Stimulated activated effector memory CD8-positive, alpha-beta T cell treated with anti-CD3 and anti-CD28 coated beads, Interleukin-12 subunit alpha, Interleukin-12 subunit beta, amount 100 ng/mL, for 72 hours (primary cell): Measurements from ENCODE around the gene ZNF286A.
"Not testable (repeated sequence)": the region's sequence is repeated elsewhere in the genome, so short reads cannot be mapped to it uniquely, and the experiment has no call there.

ENCODE experiments used
- ATAC-seq: fragments of 150-1000 bp; cut with Tn5 transposase; 2 replicates; pipeline ENCODE4 v1.10.0; 2021
- DNase-seq, 2 donors: peaks; one replicate each; pipeline ENCODE4 v3.0.0; 2021 to 2022; ENCODE audit warnings: low spot score in 2 of 2
- H3K27ac Mint-ChIP-seq: one replicate; pipeline ENCODE4 v1.8.0; 2022; ENCODE audit warnings: mild to moderate bottlenecking, mixed read lengths
- H3K36me3 Mint-ChIP-seq: one replicate; pipeline ENCODE4 v1.8.0; 2022; ENCODE audit warnings: mild to moderate bottlenecking, mixed read lengths
- H3K4me1 Mint-ChIP-seq: one replicate; pipeline ENCODE4 v1.8.0; 2022; ENCODE audit warnings: mixed read lengths
- H3K4me3 Mint-ChIP-seq: one replicate; pipeline ENCODE4 v1.8.0; 2022; ENCODE audit warnings: mild to moderate bottlenecking, mixed read lengths
- H3K9me3 Mint-ChIP-seq: one replicate; pipeline ENCODE4 v1.8.0; 2022; ENCODE audit warnings: mixed read lengths

ZNF286A gene

DNA sequence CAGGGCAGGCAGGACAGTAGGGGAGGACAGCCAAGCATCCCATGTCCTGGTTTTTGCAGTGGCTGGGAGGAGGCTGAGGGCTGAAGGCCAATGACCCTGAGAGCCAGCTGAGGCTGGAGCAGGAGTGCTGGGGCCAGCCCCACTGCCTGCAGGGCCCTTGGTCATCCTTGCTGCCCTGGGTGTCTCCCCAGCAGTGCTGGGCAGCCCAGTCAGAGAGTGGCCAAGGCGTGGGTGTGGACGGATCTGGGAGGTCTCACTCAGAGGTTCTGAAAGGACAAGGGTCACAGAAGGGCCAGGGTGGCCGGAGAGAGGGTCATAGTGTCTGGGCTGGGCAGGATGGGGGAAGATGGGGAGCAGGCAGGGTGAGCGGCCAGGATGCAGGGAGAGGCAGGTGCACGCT, 37.0 kb downstream of the ZNF286A start:
- H3K9me3 Mint-ChIP-seq: not testable (repeated sequence)

DNA sequence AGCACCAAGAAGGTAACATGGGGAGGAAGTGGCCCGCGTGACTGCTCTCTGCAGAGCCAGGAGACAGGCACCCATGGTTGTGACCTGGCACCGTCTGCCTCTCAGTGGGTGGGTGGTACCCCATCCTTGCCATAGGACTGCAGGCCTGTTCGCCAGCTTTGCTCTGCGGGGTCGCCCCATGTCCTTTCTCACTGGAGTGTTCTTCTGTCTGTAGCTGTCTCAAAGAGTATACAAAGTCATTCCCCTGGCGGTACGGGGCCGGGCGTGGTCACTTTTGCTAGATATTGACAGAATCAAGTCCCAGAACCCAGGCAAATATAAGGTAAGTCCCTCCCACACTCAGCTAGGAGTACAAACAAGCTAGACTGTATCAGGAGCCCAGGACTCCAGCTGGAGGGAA, 38.5 kb downstream of the ZNF286A start:
- ATAC-seq (no peak), DNase-seq (no peak)
- Mint-ChIP-seq H3K4me3 (no peak overlapping the region), H3K4me1 (no peaks in the 10 kb centered on the region), H3K9me3 (no peaks in the 10 kb centered on the region), H3K27ac (no peak overlapping the region), H3K36me3 (no peaks in the 10 kb centered on the region)

More for the DNA sequence above, 37.0 kb downstream of the ZNF286A start:
- H3K36me3 Mint-ChIP-seq, H3K4me3 Mint-ChIP-seq, ATAC-seq, H3K27ac Mint-ChIP-seq, H3K4me1 Mint-ChIP-seq, DNase-seq: not testable (repeated sequence)

- H3K9me3 Mint-ChIP-seq, H3K36me3 Mint-ChIP-seq, H3K27ac Mint-ChIP-seq, DNase-seq, ATAC-seq, H3K4me1 Mint-ChIP-seq, H3K4me3 Mint-ChIP-seq: not testable (repeated sequence)
Observed at GRCh38 chr17:15739259-15739658, 39.7 kb downstream of the ZNF286A start.

DNA sequence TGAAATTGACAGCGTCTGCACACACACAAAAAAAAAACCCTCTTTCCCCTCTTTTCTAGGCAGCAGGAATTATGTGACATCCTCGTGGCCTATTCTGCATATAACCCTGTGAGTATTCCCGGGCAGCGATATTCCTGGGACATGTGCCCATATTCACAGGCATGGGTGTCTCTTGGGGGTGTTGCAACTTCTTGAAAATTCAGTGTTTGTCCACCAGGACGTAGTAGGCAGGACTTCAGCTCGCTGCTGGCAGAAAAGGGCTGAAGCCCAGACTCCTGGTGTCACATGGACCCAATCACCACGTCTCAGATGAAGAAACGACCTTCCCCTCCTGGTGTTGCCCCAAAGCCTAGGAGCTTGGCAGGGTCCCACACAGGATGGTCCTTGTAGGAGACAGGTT, 40.5 kb downstream of the ZNF286A start:
- H3K9me3 Mint-ChIP-seq, H3K27ac Mint-ChIP-seq, DNase-seq, ATAC-seq, H3K36me3 Mint-ChIP-seq, H3K4me1 Mint-ChIP-seq, H3K4me3 Mint-ChIP-seq: not testable (repeated sequence)

DNA sequence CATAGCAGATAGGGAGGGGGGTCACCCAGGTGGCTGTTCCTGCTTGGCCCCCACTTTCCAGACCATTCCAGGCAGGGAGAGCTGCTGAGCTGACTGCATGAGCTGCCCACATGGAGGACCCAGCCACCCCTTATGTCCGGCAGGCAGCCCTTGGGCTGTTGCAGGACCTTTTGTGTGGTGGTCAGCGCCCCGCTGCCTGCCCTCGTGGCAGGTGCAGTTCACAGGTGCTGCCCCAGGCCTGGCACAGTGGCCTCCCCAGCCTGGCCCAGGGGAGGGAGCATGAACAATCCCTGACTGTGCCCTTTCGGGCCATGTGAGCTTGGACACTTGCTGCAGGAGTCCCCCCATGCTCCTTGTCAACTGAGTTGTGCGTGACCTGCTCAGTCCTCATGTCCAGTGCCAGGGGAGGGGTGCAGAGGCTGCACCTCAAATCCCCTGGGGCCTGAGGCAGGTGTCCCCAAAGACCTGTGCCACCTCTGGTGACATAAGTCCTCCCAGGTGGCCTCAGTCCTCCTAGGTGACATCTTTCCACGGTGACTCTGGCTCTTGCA, 41.1 kb downstream of the ZNF286A start:
- H3K36me3 Mint-ChIP-seq: no peaks in the 10 kb centered on the region
- H3K27ac Mint-ChIP-seq: no peak overlapping the region
- DNase-seq: no peak
- H3K4me3 Mint-ChIP-seq: no peak overlapping the region
- H3K9me3 Mint-ChIP-seq: no peaks in the 10 kb centered on the region
- ATAC-seq: no peak
- H3K4me1 Mint-ChIP-seq: no peaks in the 10 kb centered on the region

DNA sequence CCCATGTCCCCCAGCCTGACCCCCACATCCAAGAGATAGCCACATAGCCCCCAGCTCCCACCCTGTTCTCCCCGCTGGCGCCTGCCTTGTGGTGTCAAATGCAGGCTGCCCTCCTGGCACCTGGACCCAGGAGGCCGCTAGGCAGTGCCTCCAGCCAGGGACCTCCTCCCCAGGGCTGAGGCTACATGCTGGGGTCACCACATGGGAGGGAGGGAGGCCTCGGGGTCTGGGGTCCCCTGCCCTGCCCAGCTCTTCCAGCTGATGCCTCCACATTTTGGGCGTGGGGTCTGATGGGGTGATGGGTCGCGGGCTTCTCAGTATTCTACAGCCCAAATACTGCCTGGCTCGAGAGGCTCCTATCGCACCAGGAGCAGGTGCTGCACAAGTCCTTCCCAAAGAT, 42.1 kb downstream of the ZNF286A start:
- no peaks in the 10 kb centered on the region for H3K36me3 Mint-ChIP-seq
- H3K9me3 Mint-ChIP-seq: no peaks in the 10 kb centered on the region
- no peak for DNase-seq
- H3K4me3 Mint-ChIP-seq: no peak overlapping the region
- ATAC-seq: no peak
- no peak overlapping the region for H3K27ac Mint-ChIP-seq
- no peaks in the 10 kb centered on the region for H3K4me1 Mint-ChIP-seq

DNA sequence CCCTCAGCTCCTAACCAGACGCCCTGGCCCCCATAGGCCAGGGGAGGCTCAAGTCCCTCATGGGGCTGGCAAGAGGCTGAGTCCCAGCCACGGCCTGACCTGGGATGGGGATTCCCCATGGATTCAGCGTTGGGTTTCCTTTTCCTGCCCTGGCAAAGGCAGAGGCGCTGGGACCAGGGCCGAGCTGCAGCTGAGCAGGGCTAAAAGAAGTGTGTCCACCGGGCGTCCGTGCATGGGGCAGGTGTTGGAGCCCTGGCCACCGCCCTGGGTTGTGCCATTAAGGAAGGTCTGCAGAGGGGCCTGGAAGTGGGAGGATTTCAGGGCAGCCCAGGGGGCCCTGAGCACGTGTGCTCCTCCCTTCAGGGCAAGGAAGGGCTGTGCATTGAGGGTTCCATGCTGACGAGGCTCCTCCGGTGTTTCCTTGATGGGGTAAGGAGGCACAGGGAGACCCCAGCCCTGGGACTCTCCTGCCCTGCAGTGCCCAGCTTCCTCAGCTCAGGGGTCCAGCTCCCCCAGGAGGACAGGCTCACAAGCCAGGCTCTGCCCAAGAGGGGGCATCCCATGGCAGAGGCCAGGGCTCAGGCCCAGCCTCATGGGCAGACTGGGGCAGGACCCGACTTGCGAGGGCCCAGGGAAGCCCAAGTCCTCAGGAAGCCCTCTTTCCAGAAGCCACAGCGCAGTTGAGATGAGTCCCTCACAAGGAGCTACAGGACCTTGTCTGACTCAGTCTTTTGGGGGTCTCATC, 42.7 kb downstream of the ZNF286A start:
- H3K36me3 Mint-ChIP-seq: no peaks in the 10 kb centered on the region
- H3K4me3 Mint-ChIP-seq: no peak overlapping the region

GRCh38 chr17:15742921-15743320, 43.4 kb downstream of the ZNF286A start:
- no peaks in the 10 kb centered on the region for H3K9me3 Mint-ChIP-seq

More for the DNA sequence above, 42.7 kb downstream of the ZNF286A start:
- no peaks in the 10 kb centered on the region for H3K4me1 Mint-ChIP-seq
- no peaks in the 10 kb centered on the region for H3K9me3 Mint-ChIP-seq
- no peak overlapping the region for H3K27ac Mint-ChIP-seq
- ATAC-seq: no peak
- DNase-seq: no peak

DNA sequence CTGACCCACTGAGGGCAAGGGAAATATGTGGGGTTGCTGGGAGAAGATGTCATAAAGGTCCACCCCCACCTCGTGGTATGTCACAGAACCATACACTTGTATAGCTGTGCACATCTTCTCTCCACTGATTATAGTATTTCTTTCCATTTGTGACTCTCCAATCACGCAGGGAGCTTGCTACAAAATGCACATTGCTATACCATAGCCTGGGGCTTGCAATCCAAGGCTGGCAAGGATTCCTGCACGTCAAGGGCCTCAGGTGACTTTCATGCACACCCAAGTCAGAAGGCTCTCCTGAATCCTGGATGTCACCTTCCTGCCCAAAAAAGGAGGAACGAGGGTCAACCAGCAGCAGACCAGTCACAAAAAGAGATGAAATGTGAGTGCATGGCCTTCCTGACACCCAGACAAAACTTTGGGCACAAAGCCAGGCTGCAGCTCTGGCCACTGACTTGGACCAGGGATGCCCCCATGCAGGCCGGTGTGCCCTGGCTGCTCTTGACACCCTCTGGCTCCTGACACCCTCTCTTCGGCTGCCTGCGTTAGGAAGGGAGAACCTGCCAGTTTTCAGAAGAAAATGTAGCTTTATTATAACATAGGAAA, 44.6 kb downstream of the ZNF286A start:
- DNase-seq (no peak), ATAC-seq (no peak)
- H3K9me3 Mint-ChIP-seq: no peaks in the 10 kb centered on the region
- no peak overlapping the region for H3K4me3 Mint-ChIP-seq
- H3K27ac Mint-ChIP-seq: no peak overlapping the region
- H3K4me1 Mint-ChIP-seq: no peaks in the 10 kb centered on the region
- no peaks in the 10 kb centered on the region for H3K36me3 Mint-ChIP-seq

More at GRCh38 chr17:15742921-15743320, 43.4 kb downstream of the ZNF286A start:
- H3K27ac Mint-ChIP-seq: no peak overlapping the region
- H3K4me1 Mint-ChIP-seq: no peaks in the 10 kb centered on the region
- no peak overlapping the region for H3K4me3 Mint-ChIP-seq
- ATAC-seq (no peak), DNase-seq (no peak)
- H3K36me3 Mint-ChIP-seq: no peaks in the 10 kb centered on the region

DNA sequence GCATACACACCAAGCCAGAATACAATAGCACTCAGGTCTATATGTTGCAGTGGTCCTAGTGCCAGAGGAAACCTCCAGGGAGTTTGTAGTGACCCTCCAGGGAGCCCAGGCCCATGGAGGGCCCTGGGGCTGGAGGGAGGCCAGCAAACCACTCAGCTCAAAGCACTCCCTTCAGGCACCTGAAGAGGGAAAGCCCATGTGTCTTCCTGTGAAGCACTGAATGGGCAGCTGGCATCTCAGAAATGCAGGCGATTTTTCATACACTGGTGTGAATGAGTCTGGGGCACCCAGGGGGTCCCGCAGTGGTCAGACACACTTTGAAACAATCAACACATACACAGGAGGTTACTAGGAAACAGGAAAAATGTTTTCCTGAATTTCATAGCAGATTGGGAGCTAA, 45.3 kb downstream of the ZNF286A start:
- Mint-ChIP-seq H3K27ac (no peak overlapping the region), H3K4me1 (no peaks in the 10 kb centered on the region), H3K9me3 (no peaks in the 10 kb centered on the region), H3K36me3 (no peaks in the 10 kb centered on the region), H3K4me3 (no peak overlapping the region)
- DNase-seq (no peak), ATAC-seq (no peak)

DNA sequence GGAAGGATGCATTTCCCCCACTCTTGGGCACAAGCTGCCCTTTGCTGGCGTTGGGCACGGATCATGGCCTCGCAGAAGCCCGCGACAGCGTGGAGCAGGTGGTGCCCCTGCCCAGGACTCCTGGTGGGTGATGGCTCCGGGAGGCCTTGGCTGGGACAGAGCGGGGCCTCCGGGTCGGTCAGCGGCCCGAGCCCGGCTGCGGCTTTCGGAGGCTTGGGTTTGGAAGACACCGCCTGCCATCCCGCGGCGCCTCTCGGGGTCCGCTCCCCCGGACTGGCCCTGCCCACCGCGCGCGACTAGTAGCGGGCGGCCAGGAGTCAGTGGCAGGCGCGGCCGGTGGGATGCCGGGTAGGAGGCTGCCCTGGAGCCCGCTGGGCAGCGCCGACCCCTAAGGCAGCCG, 49.9 kb downstream of the ZNF286A start:
- H3K36me3 Mint-ChIP-seq, DNase-seq, H3K9me3 Mint-ChIP-seq, ATAC-seq, H3K27ac Mint-ChIP-seq, H3K4me1 Mint-ChIP-seq, H3K4me3 Mint-ChIP-seq: not testable (repeated sequence)

GRCh38 chr17:15768865-15769533, 69.4 kb downstream of the ZNF286A start:
- peak; percentile 36 for ATAC-seq
- DNase-seq, H3K9me3 Mint-ChIP-seq, H3K4me1 Mint-ChIP-seq, H3K27ac Mint-ChIP-seq, H3K4me3 Mint-ChIP-seq, H3K36me3 Mint-ChIP-seq: not testable (repeated sequence)
